GM18951 (cell line): ENCODE measurements around the gene PANK1.

ENCODE experiments used
- POLR2A ChIP-seq: IDR thresholded peaks from 4 replicates; pipeline ENCODE4 v1.6.1; 2011; ENCODE audit warnings: mild to moderate bottlenecking; ENCODE audit not compliant: insufficient read length, insufficient read depth; ENCODE audit errors: extremely low read depth
- in situ Hi-C: fragments of 300-500 bp; cut with MboI; formaldehyde crosslinking; loops from one replicate; pipeline ENCODE4 v1.12.0; 2022; ENCODE audit warnings: low sequenced_read_pairs, mixed read lengths, inconsistent platforms; ENCODE audit not compliant: unreplicated experiment

The PANK1 gene

GRCh38 chr10:89589101-89589720 lies 55.8 kb downstream of the PANK1 start:
- in situ Hi-C loops = no loop called here
- no peak for TF ChIP-seq POLR2A

- in situ Hi-C loops = no loop called here
- TF ChIP-seq POLR2A = no peak
These were observed 56.4 kb downstream of the PANK1 start for GRCh38 chr10:89588671-89589070.

- no peak for TF ChIP-seq POLR2A
- in situ Hi-C loops = no loop called here
These were observed 63.0 kb downstream of the PANK1 start for GRCh38 chr10:89582022-89582421.

GRCh38 chr10:89580243-89580642 lies 64.8 kb downstream of the PANK1 start:
- no peak for TF ChIP-seq POLR2A
- in situ Hi-C loops = no loop called here

GRCh38 chr10:89576696-89577095 lies 68.3 kb downstream of the PANK1 start:
- TF ChIP-seq POLR2A = no peak
- in situ Hi-C loops = no loop called here

- in situ Hi-C loops = no loop called here
- TF ChIP-seq POLR2A = no peak
These were observed 69.0 kb downstream of the PANK1 start for GRCh38 chr10:89576022-89576421.

- in situ Hi-C loops = no loop called here
- no peak for TF ChIP-seq POLR2A
These were observed 70.0 kb downstream of the PANK1 start for GRCh38 chr10:89575031-89575430.

GRCh38 chr10:89574368-89574767 lies 70.7 kb downstream of the PANK1 start:
- in situ Hi-C loops = no loop called here
- no peak for TF ChIP-seq POLR2A

- no peak for TF ChIP-seq POLR2A
- in situ Hi-C loops = loop anchor here (10.0 kb wide), 1 partner anchor 313 kb away; the partner anchor contains the start of gene LIPA
These were observed 77.3 kb downstream of the PANK1 start for GRCh38 chr10:89567576-89568245.

- TF ChIP-seq POLR2A = no peak
- in situ Hi-C loops = loop anchor here (10.0 kb wide), 1 partner anchor 312 kb away; the partner anchor contains the start of gene LIPA
These were observed 78.0 kb downstream of the PANK1 start for GRCh38 chr10:89566992-89567391.

- in situ Hi-C loops = loop anchor here (10.0 kb wide), 1 partner anchor 312 kb away; the partner anchor contains the start of gene LIPA
- TF ChIP-seq POLR2A = no peak
These were observed 78.7 kb downstream of the PANK1 start for GRCh38 chr10:89566095-89566950.

- TF ChIP-seq POLR2A = no peak
- in situ Hi-C loops = loop anchor here (10.0 kb wide), 1 partner anchor 310 kb away; the partner anchor contains the start of gene LIPA
These were observed 79.9 kb downstream of the PANK1 start for GRCh38 chr10:89565180-89565579.

GRCh38 chr10:89563861-89564478 lies 81.1 kb downstream of the PANK1 start:
- no peak for TF ChIP-seq POLR2A
- in situ Hi-C loops = loop anchor here (5.0 to 10.0 kb wide), 2 partner anchors 137 to 309 kb away; partner anchors contain the start of gene LIPA
